Right lobe of liver (tissue), 6 donors: ENCODE data around the gene ZNF511. TPM values are rescaled to one million over a fixed set of nuclear protein-coding genes. Genes with fewer than 3 reads are reported as not detected.

Experiments
- ATAC-seq, 4 donors: fragments of 200-7000 bp; cut with Tn5 transposase; one replicate each; pipeline ENCODE4 v1.9.1; 2020; ENCODE audit warnings: mild to moderate bottlenecking in 4 of 4, moderate library complexity in 4 of 4
- DNase-seq, 3 donors: peaks; one replicate each; pipeline ENCODE4 v3.0.0-alpha.2; 2020
- H3K27ac ChIP-seq, 3 donors: fragments of 200-600 bp; one replicate each; pipeline ENCODE4 v1.8.0; 2022
- H3K27me3 ChIP-seq, 2 donors: fragments of 200-600 bp; one replicate each; pipeline ENCODE4 v1.8.0; 2022
- H3K36me3 ChIP-seq, 4 donors: fragments of 200-600 bp; sonication (generic) in 1 of 4; one replicate each; pipeline versions ENCODE4 v1.5.1 to v1.8.0; 2017 to 2022; ENCODE audit warnings: control low read depth in 1 of 4
- H3K4me1 ChIP-seq, 4 donors: fragments of 200-600 bp; sonication (generic) in 1 of 4; one replicate each; pipeline versions ENCODE4 v1.5.1 to v1.8.0; 2017 to 2022; ENCODE audit warnings: control low read depth in 1 of 4
- H3K4me3 ChIP-seq, 3 donors: fragments of 200-600 bp; one replicate each; pipeline ENCODE4 v1.8.0; 2022
- H3K9me3 ChIP-seq, 4 donors: fragments of 200-600 bp; sonication (generic) in 1 of 4; one replicate each; pipeline versions ENCODE4 v1.5.1 to v1.8.0; 2017 to 2022; ENCODE audit warnings: control low read depth in 1 of 4
- POLR2A ChIP-seq: fragments of 450-650 bp; IDR thresholded peaks from one replicate; pipeline ENCODE4 v1.6.1; 2017; ENCODE audit warnings: antibody characterized with exemption, mild to moderate bottlenecking
- WGBS: methylation state at CpG from one replicate; pipeline ENCODE4 v1.1.6; 2018; ENCODE audit warnings: low coverage, low lambda C conversion rate; ENCODE audit not compliant: insufficient coverage; ENCODE audit errors: missing lambda C conversion rate; 5-methylcytosine and 5-hydroxymethylcytosine counted together
- intact Hi-C, 2 donors: fragments of 100-400 bp; cut with DNase I; formaldehyde crosslinking; loops; one replicate each; pipeline versions ENCODE4 v1.11.2 to v1.14.1; 2022
- total RNA-seq, 6 experiments: library from RNA; depleted of rRNA in 2 of 6; stranded (reverse); fragments of >200 nt in 2 of 6; fragmentation: NEBNext Ultra II Directional in 3 of 6; extraction: Animal tissue kit (Norgen Biotek cat#: 25700) in 3 of 6; gene quantifications; one replicate each; pipeline versions ENCODE4 v1.1.0 to v1.2.4, GENCODE V29; 2016 to 2023
- TF ChIP-seq, protein P1 (sequence below), 4 donors: fragments of 200-600 bp in 3 of 4; fragments of 450-650 bp in 1 of 4; IDR thresholded peaks; one replicate each; pipeline versions ENCODE4 v1.5.1 to v1.8.0; 2016 to 2022; ENCODE audit warnings: antibody characterized with exemption in 4 of 4, mild to moderate bottlenecking in 2 of 4
- donor health status: DM: no; HTN: yes; CAD: no.
- donor health status: DM: no; HTN: no; CAD: no.
- donor health status: DM: no; HTN: no; CAD: no.
- donor health status: DM: no; HTN: yes; CAD: no.
- donor health status: DM: no; HTN: yes; CAD: no.

The ZNF511 gene
- total RNA-seq, 6 experiments from 2014 or later, result 17.4 to 30.2 (median 25.9) TPM

DNA sequence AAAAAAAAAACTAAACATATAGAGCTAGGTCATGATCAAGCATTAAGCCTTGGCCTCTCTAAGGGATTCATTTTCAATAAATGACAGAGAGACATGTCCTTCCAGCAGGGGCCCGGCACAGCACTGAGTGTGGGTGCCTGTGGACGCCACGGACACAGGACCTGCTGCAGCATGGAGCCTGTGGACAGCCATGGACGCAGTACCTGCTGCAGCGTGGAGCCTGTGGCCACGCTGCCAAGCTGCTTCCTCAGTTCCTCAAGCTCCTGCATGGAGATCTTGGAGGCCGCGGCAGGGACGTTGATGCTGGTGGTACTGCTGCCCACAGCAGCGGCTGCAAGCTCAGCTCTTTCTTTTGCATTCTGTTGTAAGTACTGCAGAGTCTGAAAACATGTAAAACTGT is 9.5 kb upstream of the ZNF511 start:
- H3K36me3 ChIP-seq, result peaks cover 0 to 65% (median 41%) of the 10 kb centered on the region in 4 donors
- no peaks in the 10 kb centered on the region for H3K27me3 ChIP-seq
- intact Hi-C loops, result no loop called here
- DNase-seq, result no peak
- no peak overlapping the region for H3K27ac ChIP-seq
- WGBS, result 100% methylated on average over 4 of the region's 10 CpGs
- no peak overlapping the region for H3K4me3 ChIP-seq
- no peak for ATAC-seq
- TF ChIP-seq, protein P1, sequence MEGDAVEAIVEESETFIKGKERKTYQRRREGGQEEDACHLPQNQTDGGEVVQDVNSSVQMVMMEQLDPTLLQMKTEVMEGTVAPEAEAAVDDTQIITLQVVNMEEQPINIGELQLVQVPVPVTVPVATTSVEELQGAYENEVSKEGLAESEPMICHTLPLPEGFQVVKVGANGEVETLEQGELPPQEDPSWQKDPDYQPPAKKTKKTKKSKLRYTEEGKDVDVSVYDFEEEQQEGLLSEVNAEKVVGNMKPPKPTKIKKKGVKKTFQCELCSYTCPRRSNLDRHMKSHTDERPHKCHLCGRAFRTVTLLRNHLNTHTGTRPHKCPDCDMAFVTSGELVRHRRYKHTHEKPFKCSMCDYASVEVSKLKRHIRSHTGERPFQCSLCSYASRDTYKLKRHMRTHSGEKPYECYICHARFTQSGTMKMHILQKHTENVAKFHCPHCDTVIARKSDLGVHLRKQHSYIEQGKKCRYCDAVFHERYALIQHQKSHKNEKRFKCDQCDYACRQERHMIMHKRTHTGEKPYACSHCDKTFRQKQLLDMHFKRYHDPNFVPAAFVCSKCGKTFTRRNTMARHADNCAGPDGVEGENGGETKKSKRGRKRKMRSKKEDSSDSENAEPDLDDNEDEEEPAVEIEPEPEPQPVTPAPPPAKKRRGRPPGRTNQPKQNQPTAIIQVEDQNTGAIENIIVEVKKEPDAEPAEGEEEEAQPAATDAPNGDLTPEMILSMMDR (IDR thresholded peaks at IDR 0.05), result no peak
- no peak for TF ChIP-seq POLR2A
- H3K9me3 ChIP-seq, result no peaks in the 10 kb centered on the region
- H3K4me1 ChIP-seq, result no peaks in the 10 kb centered on the region

DNA sequence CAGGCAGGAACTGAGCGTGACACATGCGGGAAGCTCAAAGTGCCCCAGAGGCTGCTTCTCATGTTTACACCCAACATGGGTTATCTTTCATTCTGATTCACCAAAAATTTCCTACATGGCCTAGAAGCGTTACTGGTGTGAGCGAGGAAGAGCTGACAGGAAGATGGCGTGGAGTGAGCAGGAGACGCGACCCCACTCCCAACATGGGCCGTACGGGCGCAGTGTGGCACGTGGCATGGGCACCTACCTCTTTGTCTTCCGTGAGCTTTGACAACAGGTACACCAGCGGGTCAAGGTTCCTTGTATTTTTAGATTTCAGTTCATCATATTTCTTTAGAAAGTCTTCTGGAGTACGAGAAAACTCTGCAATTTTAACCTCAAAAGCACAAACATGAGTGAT is 9.0 kb upstream of the ZNF511 start:
- DNase-seq, result no peak
- no peak for TF ChIP-seq POLR2A
- TF ChIP-seq, protein P1 (IDR thresholded peaks at IDR 0.05), result no peak
- ATAC-seq, result no peak
- WGBS, result 95% methylated on average over 7 of the region's 14 CpGs
- Histone ChIP-seq H3K27ac (no peak overlapping the region), H3K36me3 (peaks cover 0 to 60% (median 36%) of the 10 kb centered on the region in 4 donors), H3K9me3 (no peaks in the 10 kb centered on the region), H3K27me3 (no peaks in the 10 kb centered on the region), H3K4me1 (peaks cover 0 to under 1% (median 0%) of the 10 kb centered on the region in 4 donors), H3K4me3 (no peak overlapping the region)
- intact Hi-C loops, result no loop called here

DNA sequence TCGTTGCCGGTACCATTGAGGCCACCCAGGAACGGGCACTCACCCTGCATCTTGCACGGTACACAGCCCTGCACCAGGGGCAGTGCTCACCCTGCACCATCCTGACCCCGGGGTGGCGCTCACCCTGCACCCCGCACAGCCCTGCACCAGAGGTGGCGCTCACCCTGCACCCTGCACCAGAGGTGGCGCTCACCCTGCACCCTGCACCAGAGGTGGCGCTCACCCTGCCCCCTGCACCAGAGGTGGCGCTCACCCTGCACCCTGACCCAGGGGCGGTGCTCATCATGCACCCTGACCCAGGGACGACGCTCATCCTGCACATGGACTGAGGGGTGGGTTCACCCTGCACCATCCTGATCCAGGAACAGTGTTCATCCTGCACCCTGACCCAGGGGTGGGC is 6.5 kb upstream of the ZNF511 start:
- Histone ChIP-seq H3K4me1 (peaks cover 0 to 17% (median 3%) of the 10 kb centered on the region in 4 donors), H3K4me3 (no peak overlapping the region), H3K36me3 (peaks cover 0 to 36% (median 23%) of the 10 kb centered on the region in 4 donors), H3K27me3 (no peaks in the 10 kb centered on the region), H3K9me3 (no peaks in the 10 kb centered on the region), H3K27ac (no peak overlapping the region)
- no CpG with 5 or more reads among the region's 14 CpGs for WGBS
- ATAC-seq (peak in 1 of 4 donors; percentile 5), DNase-seq (no peak)
- no peak for TF ChIP-seq POLR2A
- TF ChIP-seq, protein P1 (IDR thresholded peaks at IDR 0.05), result no peak
- intact Hi-C loops, result no loop called here

DNA sequence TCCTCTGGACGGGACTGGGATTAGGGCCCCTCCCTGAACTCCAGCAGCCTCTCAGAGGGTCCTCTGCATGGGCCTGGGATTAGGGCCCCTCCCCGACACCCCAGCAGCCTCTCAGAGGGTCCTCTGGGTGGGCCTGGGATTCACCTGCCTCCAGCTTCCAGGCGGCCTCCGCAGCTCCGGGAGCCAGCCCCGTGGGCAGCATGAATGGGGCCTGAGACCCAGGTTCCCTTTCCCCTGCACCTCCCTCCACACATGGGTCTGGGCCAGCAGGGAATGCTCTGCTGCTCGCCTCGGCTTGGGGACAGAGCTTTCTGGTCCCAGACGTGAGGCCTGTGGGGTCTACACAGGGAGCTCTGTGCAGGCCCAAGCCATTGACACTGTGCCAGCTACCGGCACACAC is 5.5 kb upstream of the ZNF511 start:
- no peak overlapping the region for H3K4me3 ChIP-seq
- H3K9me3 ChIP-seq, result no peaks in the 10 kb centered on the region
- ATAC-seq (no peak), DNase-seq (no peak)
- 67% methylated on average over 1 of the region's 10 CpGs for WGBS
- no peak for TF ChIP-seq POLR2A
- H3K27me3 ChIP-seq, result no peaks in the 10 kb centered on the region
- H3K36me3 ChIP-seq, result peaks cover 0 to 27% (median 16%) of the 10 kb centered on the region in 4 donors
- H3K27ac ChIP-seq, result no peak overlapping the region
- H3K4me1 ChIP-seq, result peaks cover 0 to 22% (median 5%) of the 10 kb centered on the region in 4 donors
- intact Hi-C loops, result no loop called here

DNA sequence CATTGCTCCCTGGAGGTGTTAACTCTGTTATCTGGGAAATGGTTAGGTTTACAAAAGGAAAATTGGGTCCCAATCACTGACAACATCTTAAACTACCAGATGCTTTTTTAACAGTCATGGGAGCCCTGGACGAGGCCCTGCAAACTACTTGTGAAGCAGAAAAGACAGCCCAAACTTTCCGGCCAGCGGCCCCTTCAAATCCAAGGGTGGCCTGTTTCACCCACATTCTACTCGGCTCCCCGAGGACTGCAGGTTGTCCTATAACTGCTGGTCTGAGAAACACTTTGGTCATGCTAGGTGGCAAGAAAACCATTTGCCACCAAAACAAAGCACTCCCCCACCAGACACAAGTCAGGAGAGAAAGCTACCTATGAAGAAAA is 2.6 kb upstream of the ZNF511 start:
- DNase-seq (no peak), ATAC-seq (no peak)
- Histone ChIP-seq H3K4me3 (no peak overlapping the region), H3K4me1 (peaks cover 0 to 35% (median 9%) of the 10 kb centered on the region in 4 donors), H3K27me3 (no peaks in the 10 kb centered on the region), H3K36me3 (peaks cover 0 to 4% (median 2%) of the 10 kb centered on the region in 4 donors), H3K9me3 (no peaks in the 10 kb centered on the region), H3K27ac (peak overlapping the region in 2 of 3 donors; percentile 29 to 60)
- no peak for TF ChIP-seq POLR2A
- TF ChIP-seq, protein P1 (IDR thresholded peaks at IDR 0.05), result no peak
- intact Hi-C loops, result no loop called here
- WGBS, result 90% methylated on average over 2 of the region's 5 CpGs
